ENCODE measurements around the gene ZNF536.

DNA sequence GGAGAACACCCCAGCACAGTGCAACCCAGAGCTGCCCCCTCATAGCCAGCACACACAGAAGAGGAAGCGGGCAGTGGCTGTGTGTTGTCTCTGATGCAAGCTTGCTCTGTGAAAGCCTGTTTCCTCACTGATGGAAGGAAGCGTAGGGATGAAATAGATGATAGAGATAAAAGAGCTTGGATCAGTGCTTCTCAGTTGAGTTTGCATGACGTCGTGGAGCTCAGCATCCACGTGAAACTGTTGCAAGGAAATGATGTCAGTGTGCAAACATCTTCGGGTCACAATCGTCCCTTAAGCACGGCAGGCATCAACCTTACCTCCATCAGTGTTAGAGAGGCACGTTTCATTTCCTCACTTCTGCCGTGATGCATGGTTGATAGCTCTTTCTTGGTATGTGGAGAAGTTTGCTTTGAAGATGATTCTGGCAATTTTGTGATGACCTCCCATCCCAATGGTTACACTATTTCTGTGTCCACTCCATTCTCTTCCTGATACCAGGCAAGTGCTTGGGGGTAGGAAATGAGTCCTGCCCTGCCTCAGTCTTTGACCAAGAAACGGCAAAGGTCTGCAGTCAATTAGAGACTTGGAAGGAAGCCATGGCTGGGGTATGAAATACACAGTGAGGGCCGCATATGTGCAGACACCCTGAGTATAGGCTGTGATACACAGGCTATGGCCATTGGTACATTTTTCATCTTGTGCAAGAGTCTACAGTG is 183.0 kb downstream of the ZNF536 start:
- TF ChIP-seq, protein P1, sequence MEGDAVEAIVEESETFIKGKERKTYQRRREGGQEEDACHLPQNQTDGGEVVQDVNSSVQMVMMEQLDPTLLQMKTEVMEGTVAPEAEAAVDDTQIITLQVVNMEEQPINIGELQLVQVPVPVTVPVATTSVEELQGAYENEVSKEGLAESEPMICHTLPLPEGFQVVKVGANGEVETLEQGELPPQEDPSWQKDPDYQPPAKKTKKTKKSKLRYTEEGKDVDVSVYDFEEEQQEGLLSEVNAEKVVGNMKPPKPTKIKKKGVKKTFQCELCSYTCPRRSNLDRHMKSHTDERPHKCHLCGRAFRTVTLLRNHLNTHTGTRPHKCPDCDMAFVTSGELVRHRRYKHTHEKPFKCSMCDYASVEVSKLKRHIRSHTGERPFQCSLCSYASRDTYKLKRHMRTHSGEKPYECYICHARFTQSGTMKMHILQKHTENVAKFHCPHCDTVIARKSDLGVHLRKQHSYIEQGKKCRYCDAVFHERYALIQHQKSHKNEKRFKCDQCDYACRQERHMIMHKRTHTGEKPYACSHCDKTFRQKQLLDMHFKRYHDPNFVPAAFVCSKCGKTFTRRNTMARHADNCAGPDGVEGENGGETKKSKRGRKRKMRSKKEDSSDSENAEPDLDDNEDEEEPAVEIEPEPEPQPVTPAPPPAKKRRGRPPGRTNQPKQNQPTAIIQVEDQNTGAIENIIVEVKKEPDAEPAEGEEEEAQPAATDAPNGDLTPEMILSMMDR (IDR thresholded peaks at IDR 0.05), result no peak
- no peak for TF ChIP-seq POLR2A (IDR thresholded peaks at IDR 0.05)

Data from esophagus squamous epithelium (tissue), 4 donors.